Gastroesophageal sphincter (tissue), 3 donors: Measurements from ENCODE around the gene OPCML.

Experiments used
- EP300 ChIP-seq: sonication (generic); formaldehyde crosslinking; IDR thresholded peaks from one replicate; pipeline ENCODE4 v1.6.1; 2017; ENCODE audit warnings: antibody characterized with exemption, mild to moderate bottlenecking
- POLR2A ChIP-seq, 2 donors: fragments of 450-650 bp; IDR thresholded peaks; one replicate each; pipeline ENCODE4 v1.6.1; 2017; ENCODE audit warnings: antibody characterized with exemption in 2 of 2, mild to moderate bottlenecking in 2 of 2, moderate library complexity in 1 of 2
- POLR2AphosphoS5 ChIP-seq: sonication (generic); formaldehyde crosslinking; IDR thresholded peaks from one replicate; pipeline ENCODE4 v1.6.1; 2017; ENCODE audit warnings: antibody characterized with exemption
- TF ChIP-seq, protein P1 (sequence below), 4 experiments: fragments of 200-600 bp in 2 of 4; fragments of 450-650 bp in 2 of 4; sonication (generic) in 1 of 4; IDR thresholded peaks; one replicate each; pipeline ENCODE4 v1.5.1; 2017 to 2019; ENCODE audit warnings: antibody characterized with exemption in 4 of 4, mild to moderate bottlenecking in 2 of 4, moderate library complexity in 2 of 4

DNA sequence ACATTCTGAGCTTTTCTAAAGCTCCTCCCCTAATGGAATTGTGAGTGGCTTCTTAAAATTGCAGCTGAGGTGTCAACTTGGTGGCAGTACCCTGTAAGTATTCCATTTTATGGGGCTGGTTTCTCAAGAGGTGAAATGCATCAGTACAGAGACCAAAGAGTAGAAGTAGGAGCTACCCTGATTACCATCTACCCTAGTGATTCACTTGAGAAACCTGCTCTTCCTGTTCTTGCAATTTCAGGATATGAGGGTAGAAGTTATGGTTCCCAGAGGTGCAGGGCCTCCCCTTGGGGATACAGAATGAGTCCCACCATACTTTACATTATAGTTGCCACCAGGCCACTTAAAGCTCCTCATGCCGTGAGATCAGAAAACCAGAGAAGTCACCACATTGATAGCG is 944.6 kb downstream of the OPCML start:
- no peak for TF ChIP-seq POLR2A (IDR thresholded peaks at IDR 0.05)
- TF ChIP-seq, protein P1, sequence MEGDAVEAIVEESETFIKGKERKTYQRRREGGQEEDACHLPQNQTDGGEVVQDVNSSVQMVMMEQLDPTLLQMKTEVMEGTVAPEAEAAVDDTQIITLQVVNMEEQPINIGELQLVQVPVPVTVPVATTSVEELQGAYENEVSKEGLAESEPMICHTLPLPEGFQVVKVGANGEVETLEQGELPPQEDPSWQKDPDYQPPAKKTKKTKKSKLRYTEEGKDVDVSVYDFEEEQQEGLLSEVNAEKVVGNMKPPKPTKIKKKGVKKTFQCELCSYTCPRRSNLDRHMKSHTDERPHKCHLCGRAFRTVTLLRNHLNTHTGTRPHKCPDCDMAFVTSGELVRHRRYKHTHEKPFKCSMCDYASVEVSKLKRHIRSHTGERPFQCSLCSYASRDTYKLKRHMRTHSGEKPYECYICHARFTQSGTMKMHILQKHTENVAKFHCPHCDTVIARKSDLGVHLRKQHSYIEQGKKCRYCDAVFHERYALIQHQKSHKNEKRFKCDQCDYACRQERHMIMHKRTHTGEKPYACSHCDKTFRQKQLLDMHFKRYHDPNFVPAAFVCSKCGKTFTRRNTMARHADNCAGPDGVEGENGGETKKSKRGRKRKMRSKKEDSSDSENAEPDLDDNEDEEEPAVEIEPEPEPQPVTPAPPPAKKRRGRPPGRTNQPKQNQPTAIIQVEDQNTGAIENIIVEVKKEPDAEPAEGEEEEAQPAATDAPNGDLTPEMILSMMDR (IDR thresholded peaks at IDR 0.05), result no peak
- no peak for TF ChIP-seq POLR2AphosphoS5
- no peak for TF ChIP-seq EP300
